GM21423 (cell line): ENCODE measurements around the gene CCDC24.
A peak's percentile ranks its signal among the peaks of the same experiment; 100 is the strongest.

ENCODE experiments used
- ATAC-seq: cut with Tn5 transposase; IDR thresholded peaks from one replicate; pipeline ENCODE4 v1.9.1; 2021; ENCODE audit warnings: mild to moderate bottlenecking, moderate library complexity; ENCODE audit not compliant: unreplicated experiment

CCDC24 gene

DNA sequence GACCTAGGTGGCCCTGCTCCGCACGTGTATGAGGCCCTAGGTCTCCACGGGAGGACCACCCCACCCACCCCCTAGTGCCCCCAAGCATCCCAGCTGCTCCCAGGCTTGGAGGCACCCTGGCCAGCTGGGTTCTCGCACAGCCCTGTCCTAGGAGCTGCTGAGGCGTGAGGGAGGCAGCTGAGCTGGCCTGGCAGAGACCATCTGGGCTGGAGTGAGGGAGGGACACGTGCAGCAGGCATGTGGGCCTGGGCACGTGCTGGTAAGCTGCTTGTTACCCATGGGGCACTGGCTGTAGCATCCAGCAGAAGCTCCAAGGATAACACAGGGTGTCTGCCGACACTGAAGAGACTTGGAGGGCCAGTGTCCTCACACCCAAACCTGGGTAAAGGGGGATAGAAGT lies 29.8 kb downstream of the CCDC24 start:
- ATAC-seq, result no peak

DNA sequence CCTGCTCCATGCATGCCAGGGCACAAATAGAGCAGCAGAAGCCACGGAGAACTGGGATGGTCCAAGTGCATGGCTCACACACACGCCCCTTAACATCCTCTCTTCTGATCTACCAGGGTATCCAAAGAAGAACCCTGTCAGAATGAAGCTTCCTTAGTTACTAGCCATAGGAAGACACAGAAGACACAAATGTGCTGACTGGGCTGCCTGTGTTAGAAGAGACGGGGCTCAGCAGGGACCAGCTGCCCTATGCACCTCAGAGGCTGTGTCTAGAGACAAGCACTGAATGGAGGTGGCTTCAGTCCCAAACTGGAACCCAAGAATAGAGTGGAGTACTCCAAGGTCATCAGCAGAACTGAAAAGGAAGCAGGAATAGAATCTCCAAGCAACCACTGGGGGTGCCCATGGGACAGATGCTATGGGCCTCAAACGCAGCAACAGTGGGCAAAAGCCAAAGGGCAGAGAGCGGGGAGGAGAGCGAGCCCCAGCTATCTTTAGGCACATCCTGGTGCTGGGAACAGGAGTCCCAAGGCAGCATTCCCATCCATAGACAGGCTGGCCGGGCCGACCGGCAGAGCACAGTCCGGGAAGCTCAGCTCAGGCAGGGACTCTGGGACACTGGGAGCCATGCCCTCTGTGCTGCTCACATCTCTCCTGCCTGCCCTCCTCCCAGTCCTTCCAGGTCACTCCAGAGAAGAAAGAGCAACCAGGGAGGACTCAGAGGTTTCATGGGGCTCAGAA lies 30.4 kb downstream of the CCDC24 start:
- ATAC-seq, result no peak

DNA sequence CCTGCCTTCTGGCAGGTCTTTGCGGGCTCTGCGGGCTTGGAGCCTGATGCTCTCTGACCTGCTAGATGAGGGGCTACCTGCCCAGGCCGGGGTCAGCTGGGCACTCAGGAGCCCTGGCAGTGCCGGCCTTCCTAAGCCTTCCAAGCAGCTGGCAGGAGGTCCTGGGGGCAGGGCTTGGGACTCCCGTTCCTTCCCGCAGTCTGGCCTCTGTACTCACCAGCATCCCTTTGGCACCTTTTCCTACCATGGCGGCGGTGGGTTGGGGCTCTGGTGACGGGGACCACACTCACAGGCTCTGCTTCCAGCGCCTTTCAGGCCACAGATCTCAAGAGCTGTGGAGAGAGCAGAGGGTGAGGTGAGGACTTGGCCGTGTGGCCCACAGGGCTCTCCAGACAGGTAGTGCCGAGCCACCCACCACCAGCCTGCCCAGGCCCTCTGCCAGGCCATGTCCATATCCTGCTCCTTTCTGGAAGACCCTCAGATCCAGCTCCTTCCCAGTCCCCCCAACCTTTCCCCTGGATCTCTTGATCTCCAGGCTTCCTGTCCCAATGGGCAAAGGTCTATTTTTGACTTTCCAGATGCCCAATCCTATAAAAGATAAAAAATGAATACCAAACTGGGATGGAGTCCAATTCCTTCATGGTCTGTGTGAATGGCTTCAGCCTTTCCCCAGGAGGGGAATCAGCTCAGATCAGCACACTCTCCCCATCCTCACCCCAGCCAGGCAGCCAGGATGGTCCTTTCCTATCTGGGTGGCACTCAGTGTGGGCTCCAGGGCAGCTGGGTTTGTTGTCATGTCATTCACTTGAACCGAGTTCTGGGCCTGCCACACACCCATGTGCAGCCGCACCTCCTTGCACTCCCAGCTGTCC lies 32.9 kb downstream of the CCDC24 start:
- ATAC-seq, result no peak

GRCh38 chr1:44024903-44025525 lies 33.6 kb downstream of the CCDC24 start:
- no peak for ATAC-seq

GRCh38 chr1:44025816-44026215 lies 34.4 kb downstream of the CCDC24 start:
- no peak for ATAC-seq

DNA sequence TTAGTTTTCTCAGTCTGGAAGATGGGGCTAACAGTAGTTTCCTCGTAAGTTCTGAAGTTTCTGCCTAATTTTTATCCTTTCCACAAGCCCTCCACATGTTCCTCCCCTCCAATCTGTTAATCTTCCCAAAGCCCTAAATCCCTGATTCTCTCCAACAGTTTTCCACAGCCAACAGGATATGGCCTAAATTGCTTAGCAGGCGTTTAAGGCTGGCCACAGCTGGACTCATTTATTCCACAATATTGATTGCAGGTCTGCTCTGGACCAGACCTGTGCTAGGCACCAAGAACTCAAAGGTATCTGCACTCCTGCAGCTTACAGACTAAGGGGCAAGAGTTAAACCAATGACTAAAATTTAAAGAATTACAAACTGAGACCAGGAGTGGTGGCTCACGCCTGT lies 35.9 kb downstream of the CCDC24 start:
- ATAC-seq, result no peak

- peak; percentile 15 for ATAC-seq
Measured at GRCh38 chr1:44029260-44029910, 38.0 kb downstream of the CCDC24 start.

GRCh38 chr1:44029911-44030604 lies 38.7 kb downstream of the CCDC24 start:
- ATAC-seq, result peak; percentile 85

DNA sequence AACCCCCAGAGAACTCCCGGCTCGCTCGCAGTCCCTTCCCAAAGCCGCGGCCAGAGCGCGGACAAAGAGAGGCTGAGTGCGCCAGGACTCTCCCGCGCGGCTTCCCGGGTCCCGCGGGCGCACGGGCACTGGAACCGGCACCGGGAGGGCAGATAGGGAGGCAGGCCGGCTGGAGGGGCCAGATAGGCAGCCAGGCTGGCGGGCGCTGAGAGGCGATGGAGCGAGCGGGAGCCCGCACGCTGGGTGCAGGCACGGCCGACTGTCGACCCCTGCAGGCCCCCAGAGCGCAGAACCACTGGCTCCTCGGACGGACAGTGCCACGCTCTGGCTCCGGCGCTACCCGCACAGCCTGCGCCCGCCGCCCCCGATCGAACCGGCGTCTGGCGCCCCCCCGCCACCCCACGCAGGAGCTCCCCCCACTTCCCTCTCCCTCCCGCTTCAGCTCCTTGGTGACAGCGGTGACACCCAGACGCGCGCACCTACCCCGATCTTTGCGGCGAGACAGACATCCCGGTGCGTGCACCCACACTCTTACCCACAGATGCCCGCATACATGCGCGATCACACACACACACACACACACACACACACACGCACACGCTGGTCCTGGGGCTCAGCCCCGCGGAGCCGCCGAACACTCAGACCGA lies 39.3 kb downstream of the CCDC24 start:
- ATAC-seq, result peak; percentile 14

DNA sequence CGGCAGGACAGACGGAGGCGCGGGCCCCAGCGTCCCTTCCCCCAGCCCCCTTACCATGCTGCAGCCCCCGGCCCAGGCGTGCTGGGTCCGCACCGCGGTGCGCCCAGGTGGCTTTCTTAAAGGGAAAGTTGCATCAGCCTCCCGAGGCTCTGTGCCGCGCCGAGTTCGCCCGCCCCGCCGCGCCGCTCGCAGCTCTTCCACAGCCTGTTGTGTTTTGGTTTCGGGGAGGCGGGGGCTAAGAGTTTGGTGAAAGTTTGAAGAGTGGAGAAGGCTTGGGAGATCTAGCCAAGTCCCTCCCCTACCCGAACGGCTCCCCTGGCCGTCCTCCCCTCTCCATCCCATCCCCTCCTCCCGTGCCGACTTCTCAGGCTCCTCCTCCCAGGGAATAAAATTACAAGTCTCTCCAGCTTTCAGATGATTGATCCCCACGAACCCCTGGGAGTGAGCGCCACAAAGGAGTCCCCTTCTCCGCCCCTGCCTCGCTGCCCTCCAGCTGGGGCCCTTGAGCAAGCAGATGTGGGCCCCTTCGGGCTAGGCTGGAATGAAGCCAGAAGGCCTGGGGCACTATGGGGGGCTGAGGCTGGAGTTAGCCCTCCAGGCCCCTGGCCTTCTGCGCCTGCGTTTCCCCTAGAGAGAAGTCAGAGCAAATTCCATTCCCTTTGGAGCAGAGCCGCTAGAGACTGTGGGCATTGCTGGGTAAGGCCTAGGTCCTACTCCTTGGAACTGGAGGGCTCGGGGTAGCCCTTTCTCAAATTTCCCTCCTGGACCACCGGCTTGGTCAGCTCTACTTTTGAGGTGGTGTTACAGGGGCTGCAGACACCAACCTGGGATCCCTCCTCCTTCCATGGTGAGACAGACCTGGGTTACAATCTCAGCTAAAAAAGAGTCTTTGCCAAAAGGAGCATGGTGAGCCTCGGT lies 40.1 kb downstream of the CCDC24 start, which contains the start of gene SLC6A9:
Gene SLC6A9 (minus strand): TSS at position 211 of the 918 bp plus-strand sequence. CDS start 7,185 bp downstream, outside the sequence.
- no peak for ATAC-seq

DNA sequence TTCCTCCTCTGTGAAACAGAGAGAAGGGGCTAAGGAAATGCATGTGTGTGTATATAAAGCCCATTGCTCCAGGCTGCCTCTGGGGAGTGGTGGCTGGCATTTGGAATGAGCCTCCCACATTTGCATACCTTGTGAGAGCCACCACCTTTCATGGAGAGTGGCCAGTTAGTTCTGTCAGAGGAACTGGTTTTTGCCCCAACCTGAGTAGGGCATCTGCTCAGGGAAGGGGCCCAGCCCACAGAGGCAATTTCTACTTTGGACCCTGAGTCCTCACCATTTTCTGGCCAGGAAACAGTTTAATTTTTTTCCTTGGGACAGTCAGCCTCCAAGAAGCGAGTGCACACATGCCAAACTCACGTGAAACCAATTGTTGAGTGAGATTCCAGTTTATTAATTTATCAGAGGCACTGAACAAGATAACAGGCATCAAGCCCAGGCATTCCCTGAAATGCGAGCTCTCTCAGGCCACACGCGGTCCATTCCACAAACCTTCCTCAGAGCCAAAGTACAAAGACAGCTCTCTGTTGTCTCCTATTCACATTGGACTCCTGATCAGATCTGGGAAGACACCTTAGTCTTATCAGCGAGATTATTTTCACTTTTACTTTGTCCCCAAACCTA lies 40.9 kb downstream of the CCDC24 start:
- ATAC-seq, result no peak

GRCh38 chr1:44033041-44033575 lies 41.7 kb downstream of the CCDC24 start:
- ATAC-seq, result no peak

GRCh38 chr1:44033756-44034155 lies 42.4 kb downstream of the CCDC24 start:
- ATAC-seq, result no peak

DNA sequence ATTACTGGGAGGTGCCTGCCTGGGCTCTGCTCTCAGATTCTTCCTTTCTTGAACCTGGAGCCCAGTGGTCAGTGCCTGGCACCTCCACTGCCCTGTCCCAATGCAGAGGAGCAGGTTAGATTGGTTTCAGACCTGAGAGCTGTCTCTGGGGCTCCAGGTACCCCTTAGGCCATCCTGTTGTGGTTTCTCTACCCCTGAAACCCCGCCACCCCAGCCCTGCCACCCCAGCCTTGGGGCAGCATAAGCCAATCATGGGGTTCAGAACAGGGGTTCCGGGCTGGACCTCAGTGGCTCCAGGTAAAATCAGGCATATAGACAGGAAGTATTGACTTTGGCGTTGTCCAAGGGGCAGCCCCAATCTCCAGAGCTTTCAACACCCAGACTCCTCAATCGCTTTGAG lies 43.0 kb downstream of the CCDC24 start:
- no peak for ATAC-seq

- ATAC-seq, result no peak
Measured at GRCh38 chr1:44034976-44035716, 43.7 kb downstream of the CCDC24 start.

GRCh38 chr1:44035726-44036408 lies 44.5 kb downstream of the CCDC24 start:
- ATAC-seq, result no peak
